ENCODE measurements around the gene NEU4.
"Not testable (repeated sequence)": the region's sequence is repeated elsewhere in the genome, so short reads cannot be mapped to it uniquely, and the experiment has no call there.

The NEU4 gene

GRCh38 chr2:241833101-241833663 is 24.2 kb downstream of the NEU4 start:
- DNase-seq (ENCODE audit: extremely low read depth in 1 of 2, low read depth in 1 of 2) = no peak

- DNase-seq (ENCODE audit: extremely low read depth in 1 of 2, low read depth in 1 of 2) = not testable (repeated sequence)
Measured at GRCh38 chr2:241833756-241834526, 24.9 kb downstream of the NEU4 start.

GRCh38 chr2:241834527-241835210 is 25.7 kb downstream of the NEU4 start:
- DNase-seq (ENCODE audit: extremely low read depth in 1 of 2, low read depth in 1 of 2) = no peak

DNA sequence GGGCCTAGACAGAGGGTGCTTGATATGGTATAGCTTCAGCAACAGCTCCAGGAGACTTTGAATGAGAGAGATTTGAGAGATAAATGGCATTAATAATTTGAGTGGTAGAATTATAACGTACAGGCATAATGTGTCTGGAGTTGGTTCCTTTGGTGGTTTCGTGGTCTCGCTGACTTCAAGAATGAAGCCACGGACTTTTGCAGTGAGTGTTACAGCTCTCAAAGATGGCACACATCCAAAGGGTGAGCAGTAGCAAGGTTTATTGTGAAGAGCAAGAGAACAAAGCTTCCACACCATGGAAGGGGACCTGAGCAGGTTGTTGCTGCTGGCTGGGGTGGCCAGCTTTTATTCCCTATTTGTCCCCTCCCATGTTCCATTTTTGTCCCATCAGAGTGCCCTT is 26.6 kb downstream of the NEU4 start:
- no peak for DNase-seq (ENCODE audit: extremely low read depth in 1 of 2, low read depth in 1 of 2)

- DNase-seq (ENCODE audit: extremely low read depth in 1 of 2, low read depth in 1 of 2) = no peak
Measured at GRCh38 chr2:241836292-241836691, 27.3 kb downstream of the NEU4 start.

DNA sequence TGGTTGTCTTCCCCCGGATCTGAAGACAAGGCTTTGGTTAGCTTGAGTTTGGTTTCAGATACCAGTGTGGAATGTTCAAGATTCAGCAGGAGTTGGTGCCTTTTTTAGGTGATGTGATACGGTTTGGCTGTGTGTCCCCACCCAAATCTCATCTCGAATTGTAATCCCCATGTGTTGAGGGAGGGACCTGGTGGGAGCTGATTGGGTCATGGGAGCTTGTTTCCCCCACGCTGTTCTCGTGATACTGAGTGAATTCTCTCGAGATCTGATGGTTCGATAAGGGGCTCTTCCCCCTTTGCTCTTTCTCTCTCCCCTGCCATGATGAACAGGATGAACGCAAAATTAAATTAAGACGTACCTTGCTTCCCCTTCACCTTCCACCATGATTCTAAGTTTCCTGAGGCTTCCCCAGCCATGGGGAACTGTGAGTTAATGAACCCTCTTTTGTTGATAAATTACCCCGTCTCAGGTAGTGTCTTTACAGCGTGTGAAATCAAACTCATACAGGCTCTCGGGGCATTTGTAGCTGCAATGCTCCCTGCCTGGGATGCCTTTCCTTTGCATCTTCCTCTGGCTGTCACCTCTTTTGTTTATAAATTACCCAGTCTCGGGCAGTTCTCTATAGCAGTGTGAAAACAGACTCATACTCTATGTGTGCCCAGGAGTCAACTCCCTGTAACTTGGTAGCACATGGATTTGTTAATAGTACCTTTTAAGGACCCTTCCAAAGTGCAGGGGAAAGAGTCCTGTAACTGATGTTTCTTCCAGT is 28.4 kb downstream of the NEU4 start:
- DNase-seq (ENCODE audit: extremely low read depth in 1 of 2, low read depth in 1 of 2) = no peak

DNA sequence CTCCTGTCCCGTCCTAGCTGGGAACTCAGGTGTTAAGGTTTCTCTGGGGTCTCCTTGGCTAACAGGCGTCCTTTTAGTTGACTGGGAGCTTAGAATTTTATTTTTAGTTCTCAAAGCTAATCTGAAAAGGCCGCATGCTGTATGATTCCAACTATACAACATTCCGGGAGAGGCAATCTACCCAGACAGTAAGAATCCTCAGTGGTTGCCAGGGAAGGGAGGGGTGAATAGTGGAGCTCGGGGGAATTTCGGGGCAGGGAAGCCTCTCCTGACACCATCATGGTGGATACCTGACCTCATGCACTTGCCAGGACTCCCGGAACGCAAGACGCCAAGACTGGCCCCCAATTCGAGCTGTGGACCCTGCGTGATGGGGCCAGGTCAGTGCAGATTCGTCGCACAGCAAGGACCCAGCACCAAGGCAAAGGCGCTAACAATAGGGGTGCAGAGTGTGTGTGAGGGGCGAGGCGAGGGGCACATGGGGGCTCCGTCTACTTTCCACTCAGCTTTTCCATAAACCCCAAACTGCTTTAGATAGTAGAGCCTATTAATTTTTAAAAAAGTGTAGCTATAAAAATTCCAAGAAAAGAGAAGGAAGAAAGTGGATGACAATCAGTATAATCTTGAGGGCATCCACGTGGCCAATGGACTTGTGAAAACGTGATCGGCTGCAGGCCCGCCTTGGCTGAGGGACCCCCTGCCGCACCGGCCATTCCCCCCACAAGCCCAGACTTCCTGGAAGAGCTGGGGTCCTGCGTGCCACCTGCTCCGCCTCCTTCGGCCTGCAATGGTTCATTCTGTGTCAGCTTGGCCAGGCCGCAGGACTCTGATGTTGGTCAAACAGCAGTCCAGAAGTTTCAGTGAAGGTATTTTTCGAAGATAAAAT is 32.4 kb downstream of the NEU4 start:
- no peak for DNase-seq (ENCODE audit: extremely low read depth in 1 of 2, low read depth in 1 of 2)

DNA sequence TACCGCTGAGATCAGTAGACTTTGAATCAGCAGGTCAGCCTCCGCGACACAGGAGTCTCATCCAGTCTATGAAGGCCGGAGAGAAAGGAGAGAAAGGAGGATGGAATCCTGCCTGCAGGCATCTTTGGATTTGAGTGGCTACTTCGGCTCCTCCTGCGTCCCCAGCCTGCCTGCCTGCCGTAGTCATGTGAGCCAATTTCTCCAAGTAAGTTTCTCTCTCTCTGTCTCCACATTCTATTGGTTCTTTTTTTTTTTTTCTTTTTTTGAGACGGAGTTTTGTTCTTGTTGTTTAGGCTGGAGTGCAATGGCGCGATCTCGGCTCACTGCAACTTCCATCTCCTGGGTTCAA is 33.0 kb downstream of the NEU4 start:
- no peak for DNase-seq (ENCODE audit: extremely low read depth in 1 of 2, low read depth in 1 of 2)

DNA sequence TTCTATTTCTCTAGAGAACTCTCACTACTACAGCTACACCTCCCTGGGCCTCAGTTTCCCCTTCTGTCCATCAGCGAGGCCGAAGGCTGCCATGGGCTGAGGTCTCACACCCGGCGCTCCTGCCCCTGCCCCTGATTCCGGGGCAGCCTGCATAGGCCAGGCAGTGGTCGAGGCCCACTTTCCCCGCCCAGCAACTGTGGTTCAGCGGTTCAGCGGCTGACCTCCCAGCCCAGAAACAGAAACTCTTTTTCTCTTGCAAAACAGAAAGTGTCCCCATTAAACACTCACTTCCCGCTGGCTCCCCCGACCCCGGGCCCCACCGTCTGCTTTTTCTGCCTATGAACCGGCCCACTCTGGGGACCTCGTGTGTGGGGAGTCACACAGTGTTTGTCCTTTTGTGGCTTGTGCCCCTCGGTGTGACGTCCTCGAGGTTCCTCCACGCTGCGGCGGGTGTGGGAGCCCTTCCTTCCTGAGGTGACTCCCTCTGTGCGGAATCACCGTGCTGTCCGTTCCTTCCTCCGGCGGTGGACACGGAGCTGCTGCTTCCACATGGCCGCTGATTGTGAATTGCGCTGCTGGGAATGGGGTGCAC is 33.7 kb downstream of the NEU4 start:
- DNase-seq (ENCODE audit: extremely low read depth in 1 of 2, low read depth in 1 of 2) = peak; percentile 52 to 67

- DNase-seq (ENCODE audit: extremely low read depth in 1 of 2, low read depth in 1 of 2) = no peak
Measured at GRCh38 chr2:241843321-241844065, 34.5 kb downstream of the NEU4 start.

DNA sequence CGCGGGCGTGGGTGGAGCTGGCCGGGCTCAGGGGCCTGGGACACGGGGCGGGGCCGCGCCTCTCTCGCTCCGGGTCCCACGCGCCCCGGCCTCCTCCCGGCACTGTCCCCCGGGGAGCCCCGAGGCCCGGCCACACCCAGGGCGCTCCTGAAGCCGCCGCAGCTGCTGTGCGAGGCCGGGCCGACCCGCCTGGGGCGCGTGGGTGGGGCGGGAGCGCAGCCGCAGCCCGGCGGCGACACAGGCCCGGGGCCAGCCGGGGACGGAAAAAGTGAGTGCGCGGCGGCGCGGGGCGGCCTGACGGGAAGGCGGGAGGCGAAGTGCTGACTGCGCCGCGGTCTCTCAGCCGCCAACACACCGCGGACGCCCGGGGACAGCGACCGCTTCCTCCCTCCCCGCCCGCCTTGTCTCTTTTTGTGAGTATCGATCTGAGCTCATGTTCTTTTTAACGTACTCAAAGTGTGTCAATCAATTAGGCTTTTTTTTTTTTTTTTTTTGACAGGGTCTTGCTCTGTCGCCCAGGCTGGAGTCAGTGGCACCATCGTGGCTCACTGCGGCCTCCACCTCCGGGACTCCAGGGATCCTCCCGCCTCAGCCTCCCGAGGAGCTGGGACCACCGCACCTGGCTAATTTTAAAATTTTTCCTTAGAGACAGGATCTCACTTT is 35.2 kb downstream of the NEU4 start:
- peak; percentile 86 to 92 for DNase-seq (ENCODE audit: extremely low read depth in 1 of 2, low read depth in 1 of 2)

DNA sequence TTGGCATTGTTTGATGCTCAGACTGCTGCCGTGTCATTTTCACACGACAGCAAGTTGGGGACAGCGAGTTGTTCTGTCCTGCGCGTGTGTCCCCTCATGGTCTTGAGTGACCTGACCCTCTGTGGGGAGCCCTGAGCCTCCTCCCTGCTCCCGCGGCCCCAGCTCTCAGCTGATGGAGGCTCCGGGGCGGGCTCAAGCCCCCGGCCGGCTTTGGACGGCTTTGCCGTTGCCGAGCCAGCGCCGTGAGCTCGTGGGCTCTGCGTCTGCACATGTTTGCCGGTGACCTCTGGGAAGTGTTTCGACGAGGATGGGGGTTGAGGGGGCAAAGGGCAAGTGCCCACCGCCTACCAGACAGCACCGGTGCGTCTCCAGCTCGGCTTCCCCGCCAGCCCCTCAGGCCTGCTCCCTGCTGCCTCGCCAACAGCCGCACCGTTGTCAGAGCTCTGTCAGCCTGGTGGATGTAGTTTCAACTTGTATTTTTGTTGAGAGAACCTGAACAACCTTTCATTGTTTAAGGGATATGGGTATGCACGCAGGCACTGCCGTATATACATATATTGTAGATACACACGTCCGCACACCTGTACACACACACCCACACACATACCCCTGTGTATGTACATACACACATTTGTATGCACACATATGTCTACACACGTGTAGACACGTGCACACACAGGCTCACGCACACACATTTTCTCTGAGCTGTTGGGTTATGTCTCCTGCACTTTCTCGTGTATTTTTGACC is 36.0 kb downstream of the NEU4 start:
- no peak for DNase-seq (ENCODE audit: extremely low read depth in 1 of 2, low read depth in 1 of 2)

DNA sequence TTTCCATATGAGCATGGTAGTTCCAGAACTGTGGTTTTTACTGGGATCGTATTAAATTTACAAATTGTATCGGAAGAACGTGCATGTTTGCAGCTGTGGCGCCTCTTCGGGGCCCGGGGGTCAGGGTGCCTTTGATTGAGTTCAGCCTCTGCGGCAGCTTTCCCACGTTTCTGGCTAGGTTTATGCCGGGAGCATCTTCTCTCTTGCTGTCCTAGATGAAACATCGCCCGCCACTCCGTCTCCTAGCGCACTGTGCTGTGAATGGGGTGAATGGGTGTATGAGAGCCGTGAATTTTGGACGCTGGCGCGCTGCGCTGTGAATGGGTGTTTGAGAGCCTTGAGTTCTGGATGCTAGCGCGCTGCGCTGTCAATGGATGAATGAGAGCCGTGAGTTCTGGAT is 37.4 kb downstream of the NEU4 start:
- DNase-seq (ENCODE audit: extremely low read depth in 1 of 2, low read depth in 1 of 2) = no peak

GRCh38 chr2:241848761-241849615 is 40.0 kb downstream of the NEU4 start:
- DNase-seq (ENCODE audit: extremely low read depth in 1 of 2, low read depth in 1 of 2) = no peak

- DNase-seq (ENCODE audit: extremely low read depth in 1 of 2, low read depth in 1 of 2) = no peak
Measured at GRCh38 chr2:241849616-241850543, 40.9 kb downstream of the NEU4 start.

Data from stimulated activated CD8-positive, alpha-beta memory T cell treated with anti-CD3 and anti-CD28 coated beads, Interleukin-7, amount 100 ng/mL, for 48 hours (primary cell).